ENCODE results near the gene MAP1LC3B.

MAP1LC3B gene

GRCh38 chr16:87435372-87436224, 43.5 kb downstream of the MAP1LC3B start:
- DNase-seq: no peak

- DNase-seq: no peak
Observed at GRCh38 chr16:87436225-87437172, 44.4 kb downstream of the MAP1LC3B start.

- DNase-seq: no peak
Observed at GRCh38 chr16:87437327-87437726, 45.2 kb downstream of the MAP1LC3B start.

GRCh38 chr16:87437911-87438610, 45.9 kb downstream of the MAP1LC3B start:
- no peak for DNase-seq

- DNase-seq: no peak
Observed at GRCh38 chr16:87438611-87438985, 46.5 kb downstream of the MAP1LC3B start.

- no peak for DNase-seq
Observed at GRCh38 chr16:87439926-87440325, 47.8 kb downstream of the MAP1LC3B start.

- no peak for DNase-seq
Observed at GRCh38 chr16:87441886-87442580, 49.9 kb downstream of the MAP1LC3B start.

GRCh38 chr16:87442581-87442966, 50.4 kb downstream of the MAP1LC3B start:
- no peak for DNase-seq

GRCh38 chr16:87443016-87443415, 50.9 kb downstream of the MAP1LC3B start:
- DNase-seq: no peak

GRCh38 chr16:87443964-87444363, 51.8 kb downstream of the MAP1LC3B start:
- DNase-seq: no peak

- no peak for DNase-seq
Observed at GRCh38 chr16:87445486-87445885, 53.4 kb downstream of the MAP1LC3B start.

GRCh38 chr16:87446479-87446878, 54.3 kb downstream of the MAP1LC3B start:
- DNase-seq: no peak

- DNase-seq: no peak
Observed at GRCh38 chr16:87447323-87447722, 55.2 kb downstream of the MAP1LC3B start.

- no peak for DNase-seq
Observed at GRCh38 chr16:87448866-87449265, 56.7 kb downstream of the MAP1LC3B start.

GRCh38 chr16:87451563-87452210, 59.6 kb downstream of the MAP1LC3B start:
- no peak for DNase-seq

- DNase-seq: no peak
Observed at GRCh38 chr16:87453326-87453725, 61.2 kb downstream of the MAP1LC3B start.
